GM21717 (cell line): ENCODE results near the gene PKN3.

Source experiments
- ATAC-seq: cut with Tn5 transposase; IDR thresholded peaks from one replicate; pipeline ENCODE4 v1.9.1; 2021; ENCODE audit warnings: mild to moderate bottlenecking, moderate library complexity; ENCODE audit not compliant: unreplicated experiment

Gene PKN3

DNA sequence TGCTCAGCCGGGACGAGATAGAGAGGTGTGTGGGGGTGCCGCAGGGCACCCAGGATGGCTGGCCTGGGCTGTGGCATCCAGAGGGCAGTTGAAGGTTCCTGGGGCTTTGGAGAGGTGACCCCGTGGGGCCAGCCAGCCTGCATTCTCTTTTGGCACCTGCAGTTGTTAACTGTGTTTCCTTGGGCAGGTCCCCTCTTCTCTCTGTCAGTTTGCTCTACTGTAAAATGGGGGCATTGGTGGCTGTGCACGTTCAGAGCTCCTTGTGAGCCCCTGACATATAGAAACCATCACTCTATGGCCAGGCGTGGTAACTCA is 13.1 kb downstream of the PKN3 start:
- ATAC-seq: no peak

DNA sequence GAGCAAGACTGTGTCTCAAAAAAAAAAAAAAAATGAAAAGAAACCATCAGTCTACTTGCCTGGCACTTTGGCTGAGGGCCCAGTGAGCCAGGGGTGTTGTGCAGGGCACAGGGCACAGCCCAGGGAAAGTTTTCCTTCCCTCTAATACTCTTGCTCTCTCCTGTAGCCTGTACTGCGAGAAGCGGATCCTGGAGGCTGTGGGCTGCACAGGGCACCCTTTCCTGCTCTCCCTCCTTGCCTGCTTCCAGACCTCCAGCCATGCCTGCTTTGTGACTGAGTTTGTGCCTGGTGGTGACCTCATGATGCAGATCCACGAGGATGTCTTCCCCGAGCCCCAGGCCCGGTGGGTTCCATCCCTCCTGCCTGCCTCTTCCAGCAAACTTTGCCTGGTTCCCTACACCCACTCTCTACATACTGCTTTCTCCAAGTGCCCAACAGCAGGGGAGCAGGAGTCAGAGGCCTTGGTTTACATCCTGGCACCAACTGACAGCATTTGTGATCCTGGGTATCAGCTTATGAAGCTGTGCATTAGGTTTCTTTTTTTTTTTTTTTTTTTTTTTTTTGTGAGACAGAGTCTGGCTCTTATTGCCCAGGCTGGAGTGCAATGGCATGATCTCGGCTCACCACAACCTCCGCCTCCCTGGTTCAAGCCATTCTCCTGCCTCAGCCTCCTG is 14.4 kb downstream of the PKN3 start:
- ATAC-seq: no peak

DNA sequence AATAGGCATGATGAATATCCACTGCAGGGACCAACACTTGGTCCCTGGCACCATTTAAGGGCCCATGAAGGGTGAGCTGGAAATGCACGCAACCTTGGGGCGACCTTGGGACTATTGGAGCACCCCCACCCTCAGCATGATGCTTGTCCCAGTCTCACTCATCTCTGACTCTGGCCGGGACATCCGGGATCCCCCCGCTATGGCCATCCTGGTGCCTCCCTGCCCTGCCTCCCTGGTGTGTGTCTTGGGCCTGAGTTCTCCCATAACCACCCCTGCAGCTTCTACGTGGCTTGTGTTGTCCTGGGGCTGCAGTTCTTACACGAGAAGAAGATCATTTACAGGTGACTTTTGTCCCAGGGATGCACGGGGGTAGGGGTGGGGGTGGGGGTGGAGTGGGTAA is 15.7 kb downstream of the PKN3 start:
- no peak for ATAC-seq

DNA sequence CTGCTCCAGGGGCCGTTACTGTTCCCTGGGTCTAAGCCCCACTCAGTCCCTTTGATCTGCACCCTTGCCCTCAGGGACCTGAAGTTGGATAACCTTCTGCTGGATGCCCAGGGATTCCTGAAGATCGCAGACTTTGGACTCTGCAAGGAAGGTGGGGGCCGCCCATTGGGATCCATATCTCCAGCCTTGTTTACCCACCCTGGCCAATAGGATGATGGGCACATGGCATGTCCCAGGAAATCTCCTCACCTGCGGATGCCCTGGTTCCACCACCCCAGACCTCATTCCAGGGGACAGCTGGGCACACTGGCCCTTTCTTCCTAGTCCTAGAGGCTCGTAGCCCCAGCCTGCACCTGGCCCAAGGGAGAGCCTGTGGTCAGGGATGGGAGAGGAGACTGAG is 16.2 kb downstream of the PKN3 start:
- ATAC-seq: no peak

DNA sequence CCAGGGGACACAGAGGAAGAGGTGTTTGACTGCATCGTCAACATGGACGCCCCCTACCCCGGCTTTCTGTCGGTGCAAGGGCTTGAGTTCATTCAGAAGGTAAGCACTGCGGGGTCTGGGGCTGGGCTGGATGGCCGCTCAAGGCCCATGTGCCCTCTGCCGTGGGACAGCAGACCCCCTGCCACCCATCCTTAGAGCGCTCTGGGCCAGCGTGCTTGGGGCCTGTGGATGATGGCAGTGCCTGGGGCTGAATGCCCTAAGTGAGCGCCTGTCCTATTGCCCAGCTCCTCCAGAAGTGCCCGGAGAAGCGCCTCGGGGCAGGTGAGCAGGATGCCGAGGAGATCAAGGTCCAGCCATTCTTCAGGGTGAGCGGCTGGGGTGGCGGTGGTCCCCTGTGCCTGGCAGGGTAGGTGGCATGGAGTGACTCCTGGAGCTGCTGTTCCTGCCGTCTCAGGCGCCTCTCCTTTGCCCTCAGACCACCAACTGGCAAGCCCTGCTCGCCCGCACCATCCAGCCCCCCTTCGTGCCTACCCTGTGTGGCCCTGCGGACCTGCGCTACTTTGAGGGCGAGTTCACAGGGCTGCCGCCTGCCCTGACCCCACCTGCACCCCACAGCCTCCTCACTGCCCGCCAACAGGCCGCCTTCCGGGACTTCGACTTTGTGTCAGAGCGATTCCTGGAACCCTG is 17.8 kb downstream of the PKN3 start:
- no peak for ATAC-seq

DNA sequence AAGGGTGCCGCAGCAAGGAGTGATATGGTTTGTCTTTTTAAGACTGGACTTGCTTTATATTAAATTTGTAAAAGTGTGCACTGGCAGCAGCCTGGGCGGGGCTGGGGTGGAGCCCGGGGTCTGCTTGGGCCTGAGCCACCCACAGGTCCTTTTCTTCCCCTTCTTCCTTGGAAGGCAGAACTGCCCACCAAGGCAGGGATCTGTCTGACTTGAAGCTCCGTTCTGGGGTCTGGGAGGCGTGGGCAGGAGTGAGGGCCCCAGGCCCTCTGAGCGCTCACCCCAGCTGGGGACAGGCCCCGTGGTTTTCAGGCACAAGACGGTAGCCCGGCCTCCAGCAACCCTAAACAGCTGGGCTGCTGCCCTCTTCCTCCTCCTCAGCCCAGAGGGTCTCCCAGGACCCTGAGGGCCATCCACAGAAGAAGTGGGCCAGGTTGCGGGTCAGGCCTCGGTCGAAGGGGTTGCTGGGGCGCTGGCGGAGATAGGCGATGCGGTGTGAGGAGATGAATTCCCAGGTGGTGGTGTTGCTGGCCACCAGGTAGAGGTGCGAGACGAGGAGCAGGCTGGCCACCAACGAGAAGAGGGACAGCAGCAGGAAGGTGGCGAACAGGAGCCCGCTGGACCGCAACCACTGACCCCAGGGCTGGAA is 18.7 kb downstream of the PKN3 start:
- no peak for ATAC-seq

DNA sequence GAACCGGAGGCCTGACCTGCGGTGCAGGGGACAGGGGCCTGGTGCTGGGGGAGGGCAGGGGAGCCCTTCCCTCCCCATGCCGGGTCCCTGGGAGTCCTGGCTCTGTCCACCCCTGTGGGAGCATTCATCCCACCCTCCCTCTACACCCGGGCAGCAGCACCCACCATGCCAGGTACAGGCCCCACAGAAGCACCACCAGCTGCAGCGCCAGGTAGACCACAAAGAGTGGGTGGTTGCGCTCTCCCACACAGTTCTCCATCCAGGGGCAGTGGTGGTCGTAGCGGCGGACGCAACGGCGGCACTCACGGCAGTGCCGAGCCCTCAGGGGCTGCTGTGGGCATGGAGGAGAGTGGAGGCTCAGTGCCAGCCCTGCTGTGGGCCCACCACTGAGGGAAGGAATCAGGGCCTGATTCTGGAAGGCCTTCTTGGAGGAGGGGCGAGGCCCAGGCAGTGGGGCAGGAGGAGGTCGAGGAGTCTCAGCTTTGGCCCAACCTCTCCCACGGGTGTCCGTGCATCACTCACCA is 19.2 kb downstream of the PKN3 start:
- ATAC-seq: no peak

DNA sequence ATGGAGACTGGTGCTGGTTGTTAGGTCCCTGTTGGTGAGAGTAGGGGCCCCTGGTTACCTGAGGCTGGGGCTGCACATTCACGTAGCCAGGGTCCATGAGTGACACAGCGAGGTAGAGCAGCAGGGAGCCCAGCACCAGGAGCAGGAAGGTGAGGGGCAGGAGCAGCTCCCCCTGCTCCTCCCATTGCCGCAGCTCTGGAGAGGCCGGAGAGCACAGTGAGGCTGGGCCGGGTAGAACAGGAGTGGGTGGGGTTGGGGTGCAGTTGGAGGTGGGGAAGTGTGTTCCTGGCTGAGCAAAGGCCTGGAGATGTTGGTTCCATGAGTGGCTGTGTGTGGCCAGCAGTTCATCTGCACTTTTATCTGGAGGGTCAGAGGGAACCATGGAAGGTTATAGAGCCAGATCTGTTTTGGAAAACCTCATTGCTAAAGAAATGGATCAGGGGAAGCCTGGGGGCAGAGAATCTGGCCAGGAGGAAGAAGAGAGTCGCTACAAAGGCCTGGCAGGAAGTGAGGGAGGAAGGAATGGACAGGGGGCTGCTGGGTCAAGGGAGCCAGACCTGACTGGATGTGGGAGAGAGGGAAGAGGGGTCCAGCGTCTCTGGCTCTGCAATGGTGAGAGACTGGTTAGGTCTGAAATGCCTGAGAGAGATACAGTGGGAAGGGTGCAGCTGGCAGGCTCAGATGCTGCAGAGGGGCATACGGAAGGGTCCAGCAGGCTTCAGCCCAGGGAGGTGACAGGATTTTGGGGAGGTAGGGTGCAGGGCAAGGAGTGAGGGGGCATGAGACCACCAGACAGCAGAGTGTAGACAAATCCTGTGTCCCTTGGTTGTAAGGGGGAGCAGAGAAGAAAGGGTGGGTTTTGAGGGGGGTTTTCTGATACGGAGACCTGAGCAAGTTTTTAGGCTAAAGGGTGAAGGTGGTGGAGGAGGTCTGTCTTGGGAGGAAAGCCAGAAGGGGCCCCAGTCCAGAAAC is 20.4 kb downstream of the PKN3 start:
- no peak for ATAC-seq

DNA sequence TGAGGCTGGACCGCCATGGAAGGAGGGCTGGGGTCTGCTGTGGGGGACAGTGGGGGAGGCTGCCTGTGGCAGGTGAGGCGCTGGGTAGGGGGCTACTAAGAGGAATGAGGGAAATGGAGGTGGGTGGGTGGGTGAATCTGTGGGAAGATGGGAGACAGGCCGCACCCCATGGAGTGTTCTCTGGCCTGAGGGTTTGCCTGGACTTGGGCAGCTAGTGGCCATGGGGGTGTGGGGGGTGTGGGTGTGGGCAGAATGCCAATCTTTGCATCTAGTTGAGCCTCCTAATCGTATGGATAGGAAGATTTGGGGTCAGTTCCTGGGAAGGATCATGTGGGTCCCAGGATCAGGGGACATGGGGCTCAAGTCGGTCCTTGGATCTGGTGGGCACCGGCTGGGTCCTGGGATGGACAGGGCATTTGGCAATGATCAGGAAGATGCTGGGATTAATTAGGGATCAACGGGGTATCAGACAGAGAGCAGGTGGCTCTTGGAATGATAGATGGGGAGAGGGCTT is 21.1 kb downstream of the PKN3 start:
- no peak for ATAC-seq

DNA sequence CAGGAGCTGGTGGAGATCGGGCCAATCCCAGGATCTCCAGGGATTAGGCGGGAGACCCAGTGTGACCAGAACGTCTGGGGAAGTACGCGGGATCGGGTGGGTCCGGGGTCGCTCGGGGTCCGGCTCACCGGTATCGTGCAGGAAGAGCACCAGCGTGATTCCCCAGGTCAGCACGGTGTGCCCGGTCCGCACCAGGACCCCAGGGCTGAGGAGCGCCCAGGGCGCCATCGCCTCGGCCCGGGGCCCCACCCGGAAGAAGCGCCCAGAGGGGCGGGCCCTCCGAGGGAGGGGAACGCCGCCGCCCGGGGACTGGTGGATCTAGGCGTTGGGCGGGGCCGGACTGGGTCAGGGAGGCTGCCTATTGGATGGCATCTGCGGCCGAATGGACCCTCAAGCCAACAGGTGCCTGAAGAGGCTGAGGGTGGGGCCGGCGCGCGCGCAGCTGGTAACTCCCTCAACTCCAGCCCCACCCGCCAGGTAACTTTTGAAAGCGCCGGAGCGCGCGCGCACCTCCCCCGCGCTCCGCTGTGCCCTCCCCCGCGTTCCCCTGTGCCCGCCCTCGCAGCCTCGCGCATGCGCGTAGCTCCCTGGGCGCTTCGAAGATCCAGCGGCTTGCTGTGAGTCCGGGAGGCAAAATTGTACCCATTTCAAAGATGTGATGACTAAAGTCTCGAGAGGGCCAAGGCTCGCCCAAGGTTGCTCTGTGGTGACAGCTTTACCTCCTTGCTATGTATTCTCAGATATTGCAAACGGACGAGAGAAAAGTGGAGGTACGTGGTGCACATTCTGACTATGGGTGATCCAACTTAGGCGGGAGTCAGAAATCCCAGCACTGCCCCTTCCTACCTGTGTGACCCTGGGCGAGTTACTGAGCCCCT is 21.8 kb downstream of the PKN3 start, which contains the start of gene ZDHHC12:
Gene ZDHHC12 (minus strand): TSS at position 262 of the 878 bp plus-strand sequence. CDS start 34 bp downstream, at position 228.
- ATAC-seq: peak; percentile 84

DNA sequence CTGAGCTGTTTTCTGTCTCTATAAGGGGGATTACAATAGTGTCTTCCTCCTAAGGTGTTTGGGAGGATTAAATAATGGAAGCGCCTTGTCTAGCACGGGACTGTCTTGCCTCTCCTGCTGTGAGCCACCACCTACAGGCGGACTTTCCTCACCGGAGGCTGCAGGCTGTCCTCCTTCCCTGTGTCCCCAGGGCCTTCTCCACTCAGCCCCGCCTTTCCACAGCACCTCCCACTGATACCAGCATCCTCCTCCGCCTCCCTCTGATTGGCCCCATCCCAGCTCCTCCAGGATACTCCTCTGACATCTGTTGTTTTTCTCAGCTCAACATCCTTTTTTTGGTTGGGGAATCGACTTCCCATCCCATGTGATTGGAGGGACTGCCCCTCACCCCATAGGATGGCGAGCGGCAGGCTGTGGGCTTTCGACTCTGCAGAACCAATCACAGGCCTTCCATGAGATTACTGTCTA is 22.5 kb downstream of the PKN3 start:
- peak; percentile 19 for ATAC-seq

DNA sequence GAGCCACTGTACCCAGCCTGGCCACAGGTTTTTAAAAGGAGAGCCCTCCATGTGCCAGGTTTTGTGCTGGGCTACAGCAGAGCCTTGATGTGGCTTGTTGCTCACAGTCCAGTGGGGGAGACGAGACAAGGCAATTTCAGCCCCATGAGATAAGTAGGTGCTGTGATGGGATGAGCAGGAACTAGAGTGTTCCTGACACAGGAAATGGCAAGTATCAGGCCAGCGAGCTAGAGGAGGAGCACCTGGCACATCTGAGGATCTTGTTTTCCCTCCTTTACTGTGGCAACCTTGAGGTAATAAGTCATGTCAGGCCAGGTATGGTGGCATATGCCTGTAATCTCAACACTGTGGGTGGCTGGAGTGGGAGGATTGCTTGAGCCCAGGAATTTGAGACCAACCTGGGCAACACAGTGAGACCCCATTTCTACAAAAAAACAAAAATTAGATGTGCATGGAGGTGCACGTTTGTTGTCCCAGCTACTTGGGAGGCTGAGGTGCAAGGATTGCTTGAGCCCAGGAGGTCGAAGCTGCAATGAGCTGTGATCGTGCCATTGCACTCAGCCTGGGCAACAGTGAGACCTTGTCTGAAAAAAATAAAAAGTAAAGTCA is 25.4 kb downstream of the PKN3 start:
- no peak for ATAC-seq

DNA sequence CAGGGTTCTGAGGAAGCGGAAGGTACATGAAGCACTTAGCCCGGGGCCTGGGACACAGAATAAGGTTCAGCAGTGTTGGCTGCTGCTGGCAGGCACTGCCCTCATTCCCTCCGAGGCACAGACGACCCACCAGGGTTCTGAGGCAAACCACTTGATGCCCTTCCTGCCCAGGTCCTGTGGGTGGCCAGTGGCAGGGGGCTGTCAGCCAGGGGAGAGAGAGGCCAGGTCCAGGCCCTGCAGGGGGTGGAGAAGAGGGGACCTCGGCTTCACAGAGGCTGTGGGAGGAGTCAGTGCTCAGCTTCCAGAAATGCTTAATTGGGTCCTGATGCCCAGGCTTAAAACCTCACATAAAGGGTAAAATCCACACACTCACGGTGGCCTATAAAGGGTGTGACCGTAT is 26.0 kb downstream of the PKN3 start:
- ATAC-seq: no peak

DNA sequence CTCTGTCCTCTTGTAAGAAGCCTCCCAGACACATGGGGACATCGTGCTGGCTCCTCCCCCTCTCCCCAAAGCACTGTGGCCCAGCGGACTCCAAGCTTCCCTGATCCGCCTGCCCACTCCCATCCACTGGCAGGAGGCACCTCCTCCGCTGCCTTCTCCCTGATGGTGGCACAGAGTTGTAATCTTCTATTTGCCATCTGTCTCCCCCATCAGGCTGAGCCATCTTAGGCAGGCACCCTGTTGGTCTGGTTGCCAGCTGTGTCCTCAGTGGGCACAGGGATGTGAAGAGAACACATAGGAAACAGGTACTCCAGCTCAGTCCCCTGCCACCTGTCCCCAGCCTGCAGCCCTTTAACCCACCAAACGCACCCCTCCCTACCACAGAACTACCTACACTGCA is 27.0 kb downstream of the PKN3 start:
- no peak for ATAC-seq

DNA sequence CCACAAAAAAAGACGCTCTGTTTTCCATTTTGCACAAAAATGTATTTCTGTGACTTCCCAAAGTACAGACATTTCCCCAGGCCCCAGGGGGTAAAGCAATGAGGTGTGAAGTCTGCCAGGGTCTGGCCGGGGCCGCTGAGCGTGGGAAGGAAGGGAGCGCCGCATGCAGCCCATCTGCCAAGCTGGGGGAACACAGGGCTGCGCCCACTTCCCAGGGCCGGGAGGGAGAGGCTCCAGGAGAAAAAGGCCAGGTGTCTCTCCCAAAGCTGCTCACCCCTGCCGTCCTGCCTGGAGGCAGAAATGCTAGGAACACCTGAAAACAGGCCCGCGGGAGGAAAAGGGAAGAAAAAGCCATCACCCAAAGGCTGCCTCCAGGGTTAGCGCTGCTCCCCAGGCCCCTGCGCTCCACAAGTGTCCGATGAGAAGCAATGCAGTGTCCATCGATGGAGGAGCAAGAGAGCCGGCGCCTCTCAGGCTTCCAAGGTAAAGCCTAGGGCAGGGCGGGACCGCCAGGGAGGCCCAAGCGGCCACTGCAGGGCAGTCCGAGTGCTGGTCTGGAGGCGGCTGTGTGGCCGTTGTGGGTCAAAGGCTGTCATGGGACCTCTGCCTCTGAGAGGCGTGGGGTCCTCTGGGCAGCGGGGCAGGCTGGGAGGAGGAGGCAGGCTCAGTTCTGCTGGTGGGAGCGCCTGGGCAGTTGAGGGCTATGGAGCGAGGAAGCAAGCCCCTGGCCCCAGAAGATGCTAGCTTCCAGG is 27.6 kb downstream of the PKN3 start:
- ATAC-seq: no peak

DNA sequence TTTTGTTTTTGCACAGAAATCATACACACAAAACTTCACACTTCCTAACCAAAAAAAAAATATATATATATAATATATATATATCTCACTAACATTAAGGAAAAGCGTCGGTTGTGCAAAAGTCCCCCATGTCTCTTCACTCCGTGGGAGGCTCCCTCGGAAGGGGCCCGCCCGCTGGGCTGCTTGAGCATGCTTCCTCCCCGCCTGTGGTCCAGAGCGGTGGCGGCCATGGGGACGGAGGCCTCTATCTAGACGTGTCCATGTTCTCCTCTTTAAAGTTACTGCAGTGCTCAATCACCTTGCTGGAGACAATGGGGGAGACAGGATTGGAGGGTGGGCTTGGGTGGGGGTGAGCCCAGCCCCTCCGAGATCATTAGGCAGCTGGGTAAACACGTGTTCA is 28.8 kb downstream of the PKN3 start:
- no peak for ATAC-seq

DNA sequence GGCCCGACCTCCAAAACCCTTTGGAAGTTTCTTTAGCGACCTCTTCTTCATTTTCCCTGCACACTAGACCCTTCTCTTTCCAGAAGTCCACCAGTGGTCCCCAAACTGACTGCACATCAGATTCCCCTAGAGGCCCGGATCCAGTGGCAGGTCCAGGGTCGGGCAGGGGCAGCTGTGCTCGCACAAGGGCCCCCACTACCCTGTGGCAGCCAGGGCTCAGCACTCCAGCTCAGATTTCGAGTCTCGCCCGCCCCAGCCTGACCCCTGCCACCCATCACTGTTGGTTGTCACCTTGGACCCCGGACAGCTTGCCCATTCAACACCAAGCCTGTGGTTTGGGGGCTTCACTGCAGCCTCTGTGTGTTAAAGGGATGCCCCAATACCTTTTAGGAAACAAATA is 29.4 kb downstream of the PKN3 start:
- ATAC-seq: no peak

DNA sequence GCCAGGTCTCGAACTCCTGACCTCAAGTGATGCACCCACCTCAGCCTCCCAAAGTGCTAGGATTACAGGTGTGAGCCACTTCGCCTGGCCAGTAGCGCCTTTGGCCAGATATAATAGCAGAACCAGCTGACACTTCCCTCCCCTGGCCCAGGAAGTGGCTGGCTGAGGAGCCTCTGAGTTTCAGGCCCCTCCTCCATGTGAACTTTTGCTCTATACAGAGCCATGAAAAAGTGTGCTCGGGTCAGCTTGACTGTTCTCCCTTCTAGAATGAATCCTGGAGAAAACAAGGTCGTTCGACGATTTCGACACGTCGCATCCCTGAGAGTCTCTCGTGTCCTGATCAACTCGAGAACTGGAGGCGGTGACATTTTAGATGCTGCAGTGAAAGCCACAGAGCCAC is 30.3 kb downstream of the PKN3 start:
- ATAC-seq: no peak

DNA sequence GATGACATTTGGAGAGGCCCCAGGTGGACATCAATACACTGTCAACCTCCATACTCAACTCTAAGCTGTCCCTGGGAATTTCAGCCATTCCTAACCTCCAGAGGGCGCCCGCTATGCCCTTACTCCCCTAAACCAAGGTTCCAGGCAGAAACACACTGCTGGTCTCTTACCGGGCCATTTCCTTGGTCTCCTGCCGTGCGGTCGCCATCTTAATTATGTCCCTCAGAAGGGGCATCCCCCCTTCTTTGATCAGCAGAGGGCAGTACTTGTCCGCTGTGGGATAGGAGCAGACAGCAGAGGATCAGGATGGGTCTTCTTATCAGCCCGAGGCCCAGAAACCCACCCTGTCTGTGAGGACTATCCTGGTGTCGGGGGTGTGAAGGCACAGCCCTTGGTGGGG is 31.0 kb downstream of the PKN3 start:
- ATAC-seq: no peak
